ENCODE results near the gene TAS2R60. TPM values are rescaled to one million over a fixed set of nuclear protein-coding genes. Genes with fewer than 3 reads are reported as not detected.

Gene TAS2R60
- total RNA-seq, 1 donor from 2014 or later = not detected

DNA sequence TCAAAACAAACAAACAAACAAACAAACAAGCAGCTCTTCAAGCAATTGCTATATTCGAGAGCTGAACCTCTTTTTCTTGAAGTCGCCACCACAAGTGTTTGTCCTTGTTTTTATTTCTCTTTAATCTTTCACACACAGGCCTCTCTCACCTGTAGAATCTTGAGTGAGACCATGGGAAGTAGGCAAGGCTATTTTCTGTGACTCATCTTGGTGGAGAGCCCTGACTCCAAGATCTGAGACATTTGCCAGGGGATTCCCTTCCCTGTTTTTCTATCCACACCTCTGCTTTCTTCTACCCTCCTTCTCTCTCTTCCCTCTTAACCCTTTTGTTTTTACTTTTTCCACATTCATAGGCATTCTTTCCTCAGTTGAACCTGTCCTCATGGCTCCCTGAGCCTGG is 8.0 kb upstream of the TAS2R60 start:
- Mint-ChIP-seq H3K4me1 (ENCODE audit: low read depth) (peaks cover 9% of the 10 kb centered on the region), H3K36me3 (ENCODE audit: low read depth) (no peaks in the 10 kb centered on the region), H3K9me3 (no peaks in the 10 kb centered on the region), H3K27me3 (ENCODE audit: low read depth) (peaks cover 9% of the 10 kb centered on the region), H3K4me3 (ENCODE audit: low read depth) (no peak overlapping the region), H3K27ac (no peak overlapping the region)
- DNase-seq (ENCODE audit: low spot score) = no peak
- intact Hi-C loops (cut with micrococcal nuclease) = no loop called here

DNA sequence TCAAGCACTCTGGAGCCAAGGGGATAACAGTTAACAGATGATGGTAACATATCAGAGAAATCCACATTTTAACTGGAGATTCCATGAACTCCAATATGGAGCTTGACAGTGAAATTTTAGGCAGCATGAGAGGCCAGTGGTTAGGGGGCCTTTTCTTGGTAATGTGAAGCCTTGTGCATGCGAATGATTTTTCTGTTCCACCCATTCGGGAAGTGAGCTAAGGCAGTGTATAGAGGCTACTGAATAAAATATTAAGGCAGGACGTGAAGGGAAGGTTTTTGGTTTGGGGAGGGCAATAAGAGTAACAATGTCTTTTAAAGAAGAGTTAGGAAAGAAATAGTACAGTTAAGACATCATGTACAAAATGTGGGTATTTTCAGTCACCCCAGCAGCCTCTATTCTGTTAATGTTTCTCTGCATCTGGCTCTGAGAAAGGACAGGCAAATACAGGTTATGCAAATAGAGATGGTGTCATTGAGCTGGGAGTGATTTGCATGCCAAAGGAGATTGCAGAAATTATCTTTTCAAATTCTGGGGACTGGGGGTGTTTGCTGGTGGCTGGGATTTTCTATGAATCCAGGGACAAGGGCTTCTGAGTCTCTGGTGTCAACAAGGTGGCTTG is 6.8 kb upstream of the TAS2R60 start:
- peaks cover 9% of the 10 kb centered on the region for H3K4me1 Mint-ChIP-seq (ENCODE audit: low read depth)
- H3K9me3 Mint-ChIP-seq = no peaks in the 10 kb centered on the region
- DNase-seq (ENCODE audit: low spot score) = no peak
- no peak overlapping the region for H3K27ac Mint-ChIP-seq
- peaks cover 5% of the 10 kb centered on the region for H3K27me3 Mint-ChIP-seq (ENCODE audit: low read depth)
- no peak overlapping the region for H3K4me3 Mint-ChIP-seq (ENCODE audit: low read depth)
- intact Hi-C loops (cut with micrococcal nuclease) = no loop called here
- no peaks in the 10 kb centered on the region for H3K36me3 Mint-ChIP-seq (ENCODE audit: low read depth)

DNA sequence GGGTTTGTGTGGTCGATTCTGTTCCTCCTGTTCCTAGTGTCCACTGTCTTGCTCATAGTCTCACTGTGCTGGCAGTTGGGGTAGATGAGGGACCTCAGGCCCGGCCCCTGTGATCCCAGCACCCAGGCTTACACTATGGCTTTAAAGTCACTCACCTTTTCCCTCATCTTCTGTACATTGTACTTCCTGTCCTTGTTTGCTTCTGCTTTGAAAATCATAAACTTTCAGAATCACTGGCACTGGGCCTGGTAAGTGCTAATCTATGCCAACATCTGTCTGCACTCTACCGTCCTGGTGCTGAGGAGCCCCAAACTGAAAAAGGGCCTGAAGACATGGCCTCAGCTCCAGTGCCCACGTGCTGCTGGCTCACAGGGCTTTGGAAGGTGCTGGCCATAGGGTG is 5.7 kb upstream of the TAS2R60 start:
- no peak for DNase-seq (ENCODE audit: low spot score)
- Mint-ChIP-seq H3K27me3 (ENCODE audit: low read depth) (no peaks in the 10 kb centered on the region), H3K4me1 (ENCODE audit: low read depth) (peaks cover 9% of the 10 kb centered on the region), H3K4me3 (ENCODE audit: low read depth) (no peak overlapping the region), H3K36me3 (ENCODE audit: low read depth) (no peaks in the 10 kb centered on the region), H3K27ac (no peak overlapping the region), H3K9me3 (no peaks in the 10 kb centered on the region)
- intact Hi-C loops (cut with micrococcal nuclease) = no loop called here

DNA sequence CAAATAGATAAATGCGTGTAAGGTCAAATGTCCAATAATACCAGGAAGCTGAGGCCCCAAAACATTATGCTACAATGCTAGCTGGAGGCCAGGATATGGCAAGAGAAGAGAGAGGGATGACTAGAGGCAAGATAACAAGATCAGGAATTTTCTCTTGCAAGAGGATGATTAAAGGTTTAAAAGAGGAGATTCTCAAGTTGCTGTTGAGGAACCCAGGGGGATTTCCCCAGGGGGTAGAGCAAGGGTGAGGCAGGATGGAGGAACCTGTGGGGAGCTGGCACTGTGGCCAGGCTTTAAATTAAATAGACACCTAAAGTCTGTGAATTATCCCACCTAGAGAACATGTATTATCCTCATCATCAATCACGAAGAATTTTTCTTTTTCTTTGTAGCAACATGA is 3.4 kb upstream of the TAS2R60 start:
- no peak for DNase-seq (ENCODE audit: low spot score)
- Mint-ChIP-seq H3K9me3 (no peaks in the 10 kb centered on the region), H3K27me3 (ENCODE audit: low read depth) (no peaks in the 10 kb centered on the region), H3K4me1 (ENCODE audit: low read depth) (peaks cover 9% of the 10 kb centered on the region), H3K27ac (no peak overlapping the region), H3K36me3 (ENCODE audit: low read depth) (no peaks in the 10 kb centered on the region), H3K4me3 (ENCODE audit: low read depth) (no peak overlapping the region)
- intact Hi-C loops (cut with micrococcal nuclease) = no loop called here

DNA sequence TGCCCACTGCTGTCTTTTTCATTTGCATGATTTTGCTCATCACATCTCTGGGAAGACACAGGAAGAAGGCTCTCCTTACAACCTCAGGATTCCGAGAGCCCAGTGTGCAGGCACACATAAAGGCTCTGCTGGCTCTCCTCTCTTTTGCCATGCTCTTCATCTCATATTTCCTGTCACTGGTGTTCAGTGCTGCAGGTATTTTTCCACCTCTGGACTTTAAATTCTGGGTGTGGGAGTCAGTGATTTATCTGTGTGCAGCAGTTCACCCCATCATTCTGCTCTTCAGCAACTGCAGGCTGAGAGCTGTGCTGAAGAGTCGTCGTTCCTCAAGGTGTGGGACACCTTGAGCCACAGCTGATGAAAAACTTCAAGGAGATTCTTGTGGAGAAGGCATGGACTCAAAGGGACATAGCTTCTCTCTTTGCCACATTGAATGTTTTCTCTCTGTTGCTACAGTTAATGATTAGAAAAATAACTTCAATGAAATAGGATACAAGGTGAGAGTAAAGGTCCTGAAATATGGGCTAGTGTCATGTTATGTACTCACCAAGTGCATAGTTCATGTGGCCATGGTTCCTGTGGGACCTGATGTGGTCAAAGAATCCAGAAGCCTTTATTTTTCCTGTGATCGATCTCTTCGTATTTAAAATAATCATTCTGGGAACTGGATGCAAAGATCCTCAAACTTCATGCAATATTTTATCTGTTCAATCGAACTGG is 970 bp downstream of the TAS2R60 start:
- H3K9me3 Mint-ChIP-seq = no peaks in the 10 kb centered on the region
- H3K36me3 Mint-ChIP-seq (ENCODE audit: low read depth) = no peaks in the 10 kb centered on the region
- DNase-seq (ENCODE audit: low spot score) = no peak
- H3K27me3 Mint-ChIP-seq (ENCODE audit: low read depth) = no peaks in the 10 kb centered on the region
- no peak overlapping the region for H3K27ac Mint-ChIP-seq
- no peak overlapping the region for H3K4me3 Mint-ChIP-seq (ENCODE audit: low read depth)
- no peaks in the 10 kb centered on the region for H3K4me1 Mint-ChIP-seq (ENCODE audit: low read depth)
- intact Hi-C loops (cut with micrococcal nuclease) = no loop called here

DNA sequence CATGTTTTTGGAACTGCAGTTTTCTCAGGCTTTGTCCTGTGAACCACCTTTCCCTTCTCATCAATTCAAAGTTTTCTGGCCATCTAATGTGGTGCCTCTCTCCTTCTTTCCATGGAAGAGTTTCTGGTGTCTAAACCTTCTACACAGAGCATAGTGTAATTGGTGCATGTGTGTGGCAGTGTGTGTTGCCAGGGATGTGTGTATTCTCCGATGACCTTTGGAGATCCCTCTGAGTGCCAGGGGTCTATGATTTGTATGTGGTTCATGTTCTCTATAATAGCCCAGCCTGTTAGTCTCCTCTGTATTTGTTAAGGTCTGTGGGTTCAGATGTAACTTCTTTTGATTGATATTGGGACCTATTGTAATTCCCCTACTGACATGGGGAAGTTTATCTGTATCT is 1.5 kb downstream of the TAS2R60 start:
- Mint-ChIP-seq H3K4me3 (ENCODE audit: low read depth) (no peak overlapping the region), H3K27ac (no peak overlapping the region), H3K9me3 (no peaks in the 10 kb centered on the region), H3K4me1 (ENCODE audit: low read depth) (no peaks in the 10 kb centered on the region), H3K27me3 (ENCODE audit: low read depth) (no peaks in the 10 kb centered on the region), H3K36me3 (ENCODE audit: low read depth) (no peaks in the 10 kb centered on the region)
- DNase-seq (ENCODE audit: low spot score) = no peak
- intact Hi-C loops (cut with micrococcal nuclease) = no loop called here

DNA sequence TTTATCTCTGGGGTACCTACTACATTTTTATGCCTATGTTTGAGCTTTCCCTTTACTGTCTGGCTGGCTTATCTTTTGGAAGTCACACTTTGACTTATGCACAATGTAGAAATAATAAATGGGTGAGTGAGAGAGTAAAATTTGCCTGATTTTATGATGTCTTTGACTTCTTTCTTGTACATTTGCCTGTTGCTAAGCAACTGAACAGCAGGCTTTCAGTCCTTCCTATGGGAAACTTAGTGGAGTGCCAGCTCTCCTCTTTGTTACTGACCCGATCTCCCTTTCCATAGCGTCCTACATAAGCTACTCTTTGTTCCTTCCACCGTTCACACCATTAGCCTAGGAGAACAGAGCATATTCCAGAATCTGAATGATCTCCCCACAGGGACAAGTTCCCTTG is 4.2 kb downstream of the TAS2R60 start:
- Mint-ChIP-seq H3K27me3 (ENCODE audit: low read depth) (no peaks in the 10 kb centered on the region), H3K27ac (no peak overlapping the region), H3K4me3 (ENCODE audit: low read depth) (no peak overlapping the region), H3K36me3 (ENCODE audit: low read depth) (no peaks in the 10 kb centered on the region), H3K4me1 (ENCODE audit: low read depth) (no peaks in the 10 kb centered on the region), H3K9me3 (no peaks in the 10 kb centered on the region)
- intact Hi-C loops (cut with micrococcal nuclease) = no loop called here
- DNase-seq (ENCODE audit: low spot score) = no peak

DNA sequence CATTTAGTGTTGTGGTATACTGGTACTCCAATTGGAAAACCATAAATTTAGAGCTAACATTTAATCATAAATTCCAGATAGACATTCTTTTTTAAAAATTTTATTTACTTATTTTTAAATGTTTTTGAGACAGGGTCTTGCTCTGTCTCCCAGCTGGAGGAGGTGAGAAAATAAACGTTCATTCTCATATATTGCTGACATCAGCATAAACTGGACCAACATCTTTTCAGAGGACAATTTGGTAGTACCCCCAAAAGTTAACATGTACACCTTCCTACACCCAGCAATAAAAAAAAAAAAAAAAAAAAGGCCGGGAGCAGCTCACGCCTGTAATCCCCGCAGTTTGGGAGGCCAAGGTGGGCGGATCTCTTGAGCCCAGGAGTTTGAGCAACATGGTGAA is 5.2 kb downstream of the TAS2R60 start:
- intact Hi-C loops (cut with micrococcal nuclease) = no loop called here
- no peak for DNase-seq (ENCODE audit: low spot score)
- Mint-ChIP-seq H3K4me1 (ENCODE audit: low read depth) (no peaks in the 10 kb centered on the region), H3K4me3 (ENCODE audit: low read depth) (no peak overlapping the region), H3K27me3 (ENCODE audit: low read depth) (no peaks in the 10 kb centered on the region), H3K36me3 (ENCODE audit: low read depth) (no peaks in the 10 kb centered on the region), H3K9me3 (no peaks in the 10 kb centered on the region), H3K27ac (no peak overlapping the region)

DNA sequence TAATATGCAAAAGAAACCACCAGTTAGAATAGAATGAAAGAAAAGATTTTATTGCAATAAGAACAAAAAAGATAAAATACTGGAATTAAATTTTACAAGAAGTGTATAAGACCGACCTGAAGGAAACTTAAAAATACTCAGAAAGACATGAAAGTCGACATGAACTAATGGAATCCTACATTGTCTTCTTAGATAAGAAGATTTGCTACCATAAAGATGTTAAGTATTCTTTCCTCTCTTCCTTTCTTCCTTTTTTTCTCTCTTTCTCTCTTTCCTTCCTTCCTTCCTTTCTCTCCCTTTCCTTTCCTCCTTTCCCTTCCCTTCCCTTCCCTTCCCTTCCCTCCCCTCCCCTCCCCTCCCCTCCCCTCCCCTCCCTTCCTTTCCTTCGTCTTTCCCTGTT is 6.5 kb downstream of the TAS2R60 start:
- intact Hi-C loops (cut with micrococcal nuclease) = no loop called here
- Mint-ChIP-seq H3K9me3 (no peaks in the 10 kb centered on the region), H3K27ac (no peak overlapping the region), H3K27me3 (ENCODE audit: low read depth) (peaks cover 3% of the 10 kb centered on the region), H3K36me3 (ENCODE audit: low read depth) (no peaks in the 10 kb centered on the region), H3K4me1 (ENCODE audit: low read depth) (no peaks in the 10 kb centered on the region), H3K4me3 (ENCODE audit: low read depth) (no peak overlapping the region)
- no peak for DNase-seq (ENCODE audit: low spot score)

DNA sequence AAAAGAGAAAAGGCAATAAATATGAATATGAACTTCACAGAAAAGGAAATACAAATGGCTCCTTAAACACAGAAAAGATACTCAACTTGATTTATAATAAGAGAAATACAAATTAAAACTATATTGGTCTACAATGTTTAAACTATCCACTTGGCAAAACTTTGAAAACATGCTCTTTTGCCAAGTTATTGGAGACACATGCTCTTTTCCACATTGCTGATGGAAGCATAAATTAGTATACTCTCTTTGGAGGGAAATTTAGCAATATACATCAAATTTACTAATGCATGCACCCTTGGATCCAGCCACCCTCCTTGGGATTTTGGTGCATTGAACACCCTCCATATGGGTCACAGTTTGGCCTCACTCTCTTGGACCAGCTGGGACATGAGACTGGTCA is 7.9 kb downstream of the TAS2R60 start:
- Mint-ChIP-seq H3K4me3 (ENCODE audit: low read depth) (no peak overlapping the region), H3K27ac (no peak overlapping the region), H3K4me1 (ENCODE audit: low read depth) (no peaks in the 10 kb centered on the region), H3K36me3 (ENCODE audit: low read depth) (no peaks in the 10 kb centered on the region), H3K9me3 (no peaks in the 10 kb centered on the region), H3K27me3 (ENCODE audit: low read depth) (peaks cover 3% of the 10 kb centered on the region)
- no peak for DNase-seq (ENCODE audit: low spot score)
- intact Hi-C loops (cut with micrococcal nuclease) = no loop called here

DNA sequence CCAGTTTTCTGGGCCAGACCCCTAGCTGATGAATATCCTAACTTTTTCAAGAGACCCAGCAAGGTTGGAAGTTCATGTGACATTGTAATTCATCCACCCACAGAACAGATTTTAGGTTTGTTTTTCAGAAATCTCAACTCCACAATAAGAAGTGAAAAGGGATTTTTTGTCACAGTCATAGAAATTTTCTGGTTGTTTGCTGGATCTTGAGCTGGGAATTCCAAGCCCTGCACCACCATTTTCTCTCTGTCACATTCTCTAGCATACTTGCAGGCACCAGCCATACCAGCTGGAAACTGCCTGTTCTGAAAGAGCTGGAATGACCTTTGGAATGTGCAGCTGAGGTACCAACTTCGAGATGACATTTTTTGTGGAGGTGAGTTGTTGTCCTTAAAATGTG is 8.5 kb downstream of the TAS2R60 start:
- intact Hi-C loops (cut with micrococcal nuclease) = no loop called here
- DNase-seq (ENCODE audit: low spot score) = no peak
- Mint-ChIP-seq H3K4me3 (ENCODE audit: low read depth) (no peak overlapping the region), H3K4me1 (ENCODE audit: low read depth) (no peaks in the 10 kb centered on the region), H3K27ac (no peak overlapping the region), H3K36me3 (ENCODE audit: low read depth) (no peaks in the 10 kb centered on the region), H3K9me3 (no peaks in the 10 kb centered on the region), H3K27me3 (ENCODE audit: low read depth) (peaks cover 3% of the 10 kb centered on the region)

DNA sequence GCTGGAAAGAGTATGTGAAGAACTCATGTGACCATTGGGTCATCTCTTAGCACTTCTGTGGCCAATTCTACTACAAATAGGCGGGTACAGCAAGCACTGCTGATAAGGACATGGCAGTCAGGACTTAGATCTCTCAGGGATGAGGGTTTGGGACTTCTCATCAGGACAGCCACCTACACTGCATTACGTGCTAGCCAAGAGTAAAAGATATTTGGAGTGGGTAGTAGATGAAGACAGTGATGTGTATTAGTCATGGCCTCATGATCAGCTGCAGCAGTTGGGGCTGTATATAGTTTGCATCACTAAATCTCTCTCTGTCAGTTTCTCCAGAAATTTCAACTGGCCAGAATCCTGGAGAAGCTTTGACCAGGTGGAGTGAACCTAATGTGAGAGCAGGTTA is 9.2 kb downstream of the TAS2R60 start:
- H3K36me3 Mint-ChIP-seq (ENCODE audit: low read depth) = no peaks in the 10 kb centered on the region
- no peaks in the 10 kb centered on the region for H3K4me1 Mint-ChIP-seq (ENCODE audit: low read depth)
- intact Hi-C loops (cut with micrococcal nuclease) = no loop called here
- no peak for DNase-seq (ENCODE audit: low spot score)
- H3K27ac Mint-ChIP-seq = no peak overlapping the region
- peaks cover 3% of the 10 kb centered on the region for H3K27me3 Mint-ChIP-seq (ENCODE audit: low read depth)
- no peak overlapping the region for H3K4me3 Mint-ChIP-seq (ENCODE audit: low read depth)
- H3K9me3 Mint-ChIP-seq = no peaks in the 10 kb centered on the region

DNA sequence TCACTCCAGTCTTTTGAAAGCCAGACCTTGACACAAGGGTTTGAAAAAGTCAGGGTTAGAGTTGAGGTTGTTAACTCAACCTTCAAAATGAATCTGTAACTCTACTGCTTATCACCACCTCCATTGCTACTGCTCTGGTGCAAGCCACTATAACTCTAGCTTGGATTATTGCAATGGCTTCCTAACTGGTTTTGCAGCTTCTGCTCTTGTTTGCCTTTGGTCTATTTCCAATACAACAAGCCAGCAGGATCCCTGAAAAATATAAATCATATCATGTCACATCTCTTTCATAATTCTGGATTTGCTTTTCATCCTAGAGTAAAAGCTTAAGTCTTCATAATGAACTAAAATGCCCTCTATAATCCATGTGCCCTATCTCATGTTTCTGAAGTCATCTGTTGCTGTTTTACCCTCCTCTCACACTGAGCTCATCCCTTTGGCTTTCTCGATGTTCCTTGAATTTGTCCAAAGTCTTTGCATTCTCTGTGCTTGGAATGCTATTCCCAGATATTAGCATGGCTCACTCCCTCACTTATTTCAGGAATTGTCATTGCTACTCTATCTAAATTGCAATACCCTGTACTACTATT is 10.9 kb downstream of the TAS2R60 start:
- intact Hi-C loops (cut with micrococcal nuclease) = no loop called here
- DNase-seq (ENCODE audit: low spot score) = no peak
- H3K9me3 Mint-ChIP-seq = no peaks in the 10 kb centered on the region
- H3K27ac Mint-ChIP-seq = no peak overlapping the region
- H3K36me3 Mint-ChIP-seq (ENCODE audit: low read depth) = no peaks in the 10 kb centered on the region
- H3K4me1 Mint-ChIP-seq (ENCODE audit: low read depth) = no peaks in the 10 kb centered on the region
- peaks cover 3% of the 10 kb centered on the region for H3K27me3 Mint-ChIP-seq (ENCODE audit: low read depth)
- no peak overlapping the region for H3K4me3 Mint-ChIP-seq (ENCODE audit: low read depth)
